GM19397 (cell line): Measurements from ENCODE around the gene HAND2.
A peak's percentile ranks its signal among the peaks of the same experiment; 100 is the strongest.

Experiments
- ATAC-seq: cut with Tn5 transposase; IDR thresholded peaks from one replicate; pipeline ENCODE4 v1.9.1; 2021; ENCODE audit warnings: mild to moderate bottlenecking, moderate library complexity; ENCODE audit not compliant: unreplicated experiment

The HAND2 gene

GRCh38 chr4:173521467-173522159 lies 8.4 kb downstream of the HAND2 start:
- ATAC-seq = no peak

GRCh38 chr4:173520921-173521466 lies 9.0 kb downstream of the HAND2 start:
- no peak for ATAC-seq

GRCh38 chr4:173519111-173520101 lies 10.6 kb downstream of the HAND2 start:
- no peak for ATAC-seq

GRCh38 chr4:173518425-173519102 lies 11.5 kb downstream of the HAND2 start:
- no peak for ATAC-seq

GRCh38 chr4:173517781-173518424 lies 12.1 kb downstream of the HAND2 start:
- no peak for ATAC-seq

- no peak for ATAC-seq
Measured at GRCh38 chr4:173516621-173517524, 13.2 kb downstream of the HAND2 start.

GRCh38 chr4:173515458-173515857 lies 14.6 kb downstream of the HAND2 start:
- ATAC-seq = no peak

GRCh38 chr4:173514641-173515217 lies 15.3 kb downstream of the HAND2 start:
- ATAC-seq = no peak

GRCh38 chr4:173513651-173514050 lies 16.4 kb downstream of the HAND2 start:
- ATAC-seq = no peak

GRCh38 chr4:173511787-173512361 lies 18.2 kb downstream of the HAND2 start:
- no peak for ATAC-seq

- peak; percentile 38 for ATAC-seq
Measured at GRCh38 chr4:173509036-173510001, 20.7 kb downstream of the HAND2 start.

- no peak for ATAC-seq
Measured at GRCh38 chr4:173508386-173509035, 21.5 kb downstream of the HAND2 start.

GRCh38 chr4:173507471-173508385 lies 22.3 kb downstream of the HAND2 start:
- ATAC-seq = no peak

GRCh38 chr4:173506597-173507211 lies 23.3 kb downstream of the HAND2 start:
- peak; percentile 10 for ATAC-seq

- peak; percentile 65 for ATAC-seq
Measured at GRCh38 chr4:173505924-173506518, 24.0 kb downstream of the HAND2 start.
